ENCODE measurements around the gene PTGR1. TPM values are rescaled to one million over a fixed set of nuclear protein-coding genes. Genes with fewer than 3 reads are reported as not detected.
A peak's percentile ranks its signal among the peaks of the same experiment; 100 is the strongest.

PTGR1 gene
- total RNA-seq, 1 donor from 2014 or later: 28.1 TPM

DNA sequence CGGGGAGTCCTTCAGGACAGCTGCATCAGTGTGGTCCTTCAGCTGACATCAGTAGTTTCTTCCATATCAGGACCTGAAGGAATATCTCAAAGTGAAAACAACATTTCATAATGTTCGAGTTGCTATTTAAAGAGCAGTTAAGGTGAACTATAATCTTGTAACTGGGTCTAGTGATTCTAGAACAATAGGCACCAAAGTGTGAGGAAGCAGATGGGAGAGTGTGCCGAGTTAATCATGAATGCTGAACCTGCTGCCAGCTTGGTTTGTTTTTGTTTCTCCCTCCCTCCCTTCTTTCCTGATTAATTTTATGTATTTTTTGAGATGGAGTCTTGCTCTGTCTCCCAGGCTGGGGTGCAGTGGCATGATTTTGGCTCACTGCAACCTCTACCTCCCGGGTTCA lies 3.6 kb upstream of the PTGR1 start:
- Mint-ChIP-seq H3K27ac (ENCODE audit: unreplicated experiment) (no peak overlapping the region), H3K4me1 (ENCODE audit: low read depth) (peaks cover 27% of the 10 kb centered on the region), H3K36me3 (ENCODE audit: low read depth) (no peaks in the 10 kb centered on the region), H3K9me3 (ENCODE audit: low read depth) (no peaks in the 10 kb centered on the region), H3K4me3 (ENCODE audit: unreplicated experiment) (no peak overlapping the region), H3K27me3 (ENCODE audit: low read depth) (peaks cover 2% of the 10 kb centered on the region)
- no peak for DNase-seq (ENCODE audit: low spot score)
- TF ChIP-seq, protein P1, sequence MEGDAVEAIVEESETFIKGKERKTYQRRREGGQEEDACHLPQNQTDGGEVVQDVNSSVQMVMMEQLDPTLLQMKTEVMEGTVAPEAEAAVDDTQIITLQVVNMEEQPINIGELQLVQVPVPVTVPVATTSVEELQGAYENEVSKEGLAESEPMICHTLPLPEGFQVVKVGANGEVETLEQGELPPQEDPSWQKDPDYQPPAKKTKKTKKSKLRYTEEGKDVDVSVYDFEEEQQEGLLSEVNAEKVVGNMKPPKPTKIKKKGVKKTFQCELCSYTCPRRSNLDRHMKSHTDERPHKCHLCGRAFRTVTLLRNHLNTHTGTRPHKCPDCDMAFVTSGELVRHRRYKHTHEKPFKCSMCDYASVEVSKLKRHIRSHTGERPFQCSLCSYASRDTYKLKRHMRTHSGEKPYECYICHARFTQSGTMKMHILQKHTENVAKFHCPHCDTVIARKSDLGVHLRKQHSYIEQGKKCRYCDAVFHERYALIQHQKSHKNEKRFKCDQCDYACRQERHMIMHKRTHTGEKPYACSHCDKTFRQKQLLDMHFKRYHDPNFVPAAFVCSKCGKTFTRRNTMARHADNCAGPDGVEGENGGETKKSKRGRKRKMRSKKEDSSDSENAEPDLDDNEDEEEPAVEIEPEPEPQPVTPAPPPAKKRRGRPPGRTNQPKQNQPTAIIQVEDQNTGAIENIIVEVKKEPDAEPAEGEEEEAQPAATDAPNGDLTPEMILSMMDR (IDR thresholded peaks at IDR 0.05): no peak

DNA sequence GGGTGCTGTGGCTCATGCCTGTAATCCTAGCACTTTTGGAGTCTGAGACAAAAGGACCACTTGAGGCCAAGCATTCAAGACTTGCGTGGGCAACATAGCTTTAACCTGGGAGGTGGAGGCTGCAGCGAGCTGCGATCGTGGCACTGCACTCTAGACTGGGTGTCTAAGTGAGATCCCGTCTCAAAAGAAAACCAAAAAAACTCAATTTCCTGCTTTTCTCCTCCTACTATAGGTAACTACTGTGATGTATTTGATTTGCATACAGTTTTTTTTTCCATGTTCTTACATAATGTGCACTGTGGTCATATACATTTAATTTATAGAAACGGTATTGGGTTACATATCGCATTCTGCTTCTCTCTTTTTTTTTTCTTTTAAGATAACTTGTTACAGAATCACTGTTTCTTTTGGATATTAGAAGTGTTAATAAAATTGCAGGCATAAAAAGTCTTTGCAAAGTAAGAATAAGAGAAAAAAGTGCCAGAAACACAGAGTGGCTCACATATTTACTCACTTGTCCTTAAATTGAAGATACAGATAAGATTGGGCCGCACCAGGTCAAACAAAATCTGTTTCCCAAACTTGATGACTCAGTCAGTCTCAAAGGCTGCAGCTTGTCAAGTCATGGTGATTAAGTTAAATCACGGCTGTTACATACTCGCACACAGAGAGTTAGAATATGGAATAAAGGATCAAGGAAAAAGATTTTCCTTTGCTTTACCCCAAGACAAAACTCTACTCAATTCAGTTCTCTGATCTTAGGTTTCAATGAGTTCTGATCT lies 2.0 kb upstream of the PTGR1 start:
- H3K4me3 Mint-ChIP-seq (ENCODE audit: unreplicated experiment): no peak overlapping the region
- peaks cover 2% of the 10 kb centered on the region for H3K27me3 Mint-ChIP-seq (ENCODE audit: low read depth)
- H3K4me1 Mint-ChIP-seq (ENCODE audit: low read depth): peaks cover 32% of the 10 kb centered on the region
- TF ChIP-seq, protein P1 (IDR thresholded peaks at IDR 0.05): no peak
- H3K36me3 Mint-ChIP-seq (ENCODE audit: low read depth): peaks cover 2% of the 10 kb centered on the region
- H3K27ac Mint-ChIP-seq (ENCODE audit: unreplicated experiment): no peak overlapping the region
- peaks cover 3% of the 10 kb centered on the region for H3K9me3 Mint-ChIP-seq (ENCODE audit: low read depth)
- no peak for DNase-seq (ENCODE audit: low spot score)

DNA sequence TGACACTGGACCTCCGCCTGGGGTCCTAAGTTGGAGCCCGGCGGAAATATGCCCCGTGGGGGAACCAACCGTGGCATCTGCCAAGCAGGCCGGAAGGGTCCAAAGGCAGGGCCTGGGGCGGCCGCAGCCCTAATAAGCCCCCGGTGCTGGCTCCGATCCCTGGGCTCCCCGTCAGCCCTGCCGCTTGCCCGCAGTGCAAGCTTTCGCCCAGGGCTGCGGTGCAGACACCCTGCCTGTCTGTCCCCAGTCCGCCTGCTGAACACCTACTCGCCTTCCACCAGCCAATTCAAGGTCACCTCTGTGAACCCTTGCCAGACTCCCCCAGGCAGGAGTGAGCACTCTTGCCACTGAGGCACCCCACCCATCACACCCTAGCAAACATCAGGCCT lies 502 bp upstream of the PTGR1 start:
- Mint-ChIP-seq H3K36me3 (ENCODE audit: low read depth) (peaks cover 2% of the 10 kb centered on the region), H3K27ac (ENCODE audit: unreplicated experiment) (peak overlapping the region; percentile 97), H3K4me1 (ENCODE audit: low read depth) (peaks cover 32% of the 10 kb centered on the region), H3K4me3 (ENCODE audit: unreplicated experiment) (peak overlapping the region; percentile 94), H3K27me3 (ENCODE audit: low read depth) (no peaks in the 10 kb centered on the region), H3K9me3 (ENCODE audit: low read depth) (peaks cover 3% of the 10 kb centered on the region)
- TF ChIP-seq, protein P1 (IDR thresholded peaks at IDR 0.05): no peak
- no peak for DNase-seq (ENCODE audit: low spot score)

DNA sequence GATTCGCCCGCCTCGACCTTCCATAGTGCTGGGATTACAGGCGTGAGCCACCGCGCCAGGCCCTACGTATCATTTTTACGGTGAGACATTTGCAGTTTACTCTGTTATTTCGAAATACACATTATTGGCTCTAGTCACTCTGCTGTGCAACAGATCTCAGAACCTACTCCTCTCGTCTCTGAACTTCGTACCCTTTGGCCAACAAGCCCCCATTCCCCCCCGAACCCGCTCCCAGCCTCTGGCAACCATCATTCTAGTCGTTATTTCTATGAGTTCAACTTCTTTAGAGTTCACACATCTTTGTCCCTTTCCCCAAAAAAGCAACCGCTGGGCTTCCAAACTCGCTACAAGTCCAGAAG lies 735 bp downstream of the PTGR1 start:
- Mint-ChIP-seq H3K4me1 (ENCODE audit: low read depth) (peaks cover 32% of the 10 kb centered on the region), H3K27me3 (ENCODE audit: low read depth) (no peaks in the 10 kb centered on the region), H3K4me3 (ENCODE audit: unreplicated experiment) (peak overlapping the region; percentile 94), H3K36me3 (ENCODE audit: low read depth) (peaks cover 2% of the 10 kb centered on the region), H3K9me3 (ENCODE audit: low read depth) (peaks cover 3% of the 10 kb centered on the region), H3K27ac (ENCODE audit: unreplicated experiment) (peak overlapping the region; percentile 57)
- no peak for DNase-seq (ENCODE audit: low spot score)
- TF ChIP-seq, protein P1 (IDR thresholded peaks at IDR 0.05): no peak

DNA sequence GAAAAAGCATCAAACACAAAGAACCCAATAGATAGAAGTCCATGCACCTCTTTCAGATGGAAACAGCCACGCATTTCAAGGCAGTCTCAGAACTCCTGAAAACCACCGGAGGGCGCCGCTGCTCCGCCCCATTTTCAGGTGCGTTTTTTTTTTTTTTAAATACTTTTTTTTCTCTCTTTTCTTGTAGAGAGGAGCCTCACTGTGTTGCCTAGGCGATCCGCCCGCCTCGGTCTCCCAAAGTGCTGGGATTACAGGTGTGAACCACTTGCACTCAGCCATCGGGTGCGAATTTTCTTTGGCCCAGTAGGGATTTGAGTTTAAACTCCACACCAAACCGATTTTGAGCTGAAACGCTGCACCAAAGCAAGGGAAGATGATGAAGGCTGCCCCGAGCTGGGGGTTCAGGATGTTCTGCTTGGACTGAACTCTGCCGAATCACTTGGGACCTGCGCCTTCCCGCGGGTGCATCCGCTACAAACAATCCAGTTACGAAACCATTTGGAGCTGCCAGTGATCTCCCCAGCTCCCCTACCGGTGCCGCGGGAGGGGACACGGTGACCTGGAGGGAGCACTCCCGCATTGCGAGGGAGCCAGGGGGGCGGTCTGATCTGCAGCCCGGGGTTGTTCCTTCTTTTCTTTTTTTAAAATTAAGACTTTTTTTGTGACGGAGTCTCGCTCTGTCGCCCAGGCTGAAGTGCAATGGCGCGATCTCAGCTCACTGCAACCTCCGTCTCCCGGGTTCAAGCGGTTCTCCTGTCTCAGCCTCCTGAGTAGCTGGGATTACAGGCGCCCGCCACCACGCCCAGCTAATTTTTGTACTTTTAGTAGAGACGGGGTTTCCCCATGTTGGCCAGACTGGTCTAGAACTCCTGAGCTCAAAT lies 1.4 kb downstream of the PTGR1 start:
- H3K4me3 Mint-ChIP-seq (ENCODE audit: unreplicated experiment): peak overlapping the region; percentile 94
- H3K4me1 Mint-ChIP-seq (ENCODE audit: low read depth): peaks cover 32% of the 10 kb centered on the region
- peaks cover 3% of the 10 kb centered on the region for H3K9me3 Mint-ChIP-seq (ENCODE audit: low read depth)
- H3K36me3 Mint-ChIP-seq (ENCODE audit: low read depth): peaks cover 2% of the 10 kb centered on the region
- TF ChIP-seq, protein P1 (IDR thresholded peaks at IDR 0.05): peak; percentile 84
- peak overlapping the region; percentile 57 for H3K27ac Mint-ChIP-seq (ENCODE audit: unreplicated experiment)
- no peak for DNase-seq (ENCODE audit: low spot score)
- no peaks in the 10 kb centered on the region for H3K27me3 Mint-ChIP-seq (ENCODE audit: low read depth)
